ENCODE measurements around the gene EXTL1.

- TF ChIP-seq CTCF (IDR thresholded peaks at IDR 0.05) (no peak), POLR2A (IDR thresholded peaks at IDR 0.05) (no peak)
These were observed 19.8 kb downstream of the EXTL1 start for GRCh38 chr1:26041401-26041800.

Data from thyroid gland (tissue), 4 donors.